Amniotic stem cell (primary cell): Measurements from ENCODE around the gene PAN2.
A peak's percentile ranks its signal among the peaks of the same experiment; 100 is the strongest.
"Not testable (repeated sequence)": the region's sequence is repeated elsewhere in the genome, so short reads cannot be mapped to it uniquely, and the experiment has no call there.

ENCODE experiments used
- DNase-seq: peaks from one replicate; lab custom pipeline; 2025; lab: John Stamatoyannopoulos, UW

PAN2 gene

GRCh38 chr12:56346675-56347074, 12.9 kb upstream of the PAN2 start:
- DNase-seq: no peak

GRCh38 chr12:56342290-56342689, 8.5 kb upstream of the PAN2 start:
- not testable (repeated sequence) for DNase-seq

GRCh38 chr12:56341616-56342015, 7.8 kb upstream of the PAN2 start:
- DNase-seq: no peak

- DNase-seq: no peak
Observed at GRCh38 chr12:56339158-56339422, 5.3 kb upstream of the PAN2 start.

GRCh38 chr12:56338308-56339157, 4.7 kb upstream of the PAN2 start, which contains the start of gene IL23A:
TSS of gene IL23A (plus strand) at chr12:56338884. CDS start at chr12:56339045, 161 bp downstream.
- no peak for DNase-seq

- DNase-seq: no peak
Observed at GRCh38 chr12:56337753-56338251, 4.0 kb upstream of the PAN2 start.

GRCh38 chr12:56336361-56337167, 2.8 kb upstream of the PAN2 start:
- DNase-seq: no peak

GRCh38 chr12:56335527-56335926, 1.7 kb upstream of the PAN2 start:
- DNase-seq: not testable (repeated sequence)

GRCh38 chr12:56334490-56334793, 642 bp upstream of the PAN2 start:
- DNase-seq: no peak

GRCh38 chr12:56333197-56333678, 562 bp downstream of the PAN2 start:
- no peak for DNase-seq

- DNase-seq: no peak
Observed at GRCh38 chr12:56332512-56333196, 1.1 kb downstream of the PAN2 start.

- DNase-seq: no peak
Observed at GRCh38 chr12:56330936-56331490, 2.8 kb downstream of the PAN2 start.

GRCh38 chr12:56326533-56326932, 7.3 kb downstream of the PAN2 start:
- no peak for DNase-seq

GRCh38 chr12:56326126-56326525, 7.7 kb downstream of the PAN2 start:
- DNase-seq: no peak

GRCh38 chr12:56324206-56324605, 9.6 kb downstream of the PAN2 start:
- no peak for DNase-seq

GRCh38 chr12:56321610-56322009, 12.2 kb downstream of the PAN2 start:
- DNase-seq: not testable (repeated sequence)

GRCh38 chr12:56321027-56321426, 12.8 kb downstream of the PAN2 start:
- DNase-seq: no peak

GRCh38 chr12:56317675-56318074, 16.1 kb downstream of the PAN2 start:
- no peak for DNase-seq

- peak; percentile 97 for DNase-seq
Observed at GRCh38 chr12:56315622-56316473, 18.0 kb downstream of the PAN2 start, which contains the start of gene CNPY2. TSS of gene CNPY2 (minus strand) at chr12:56315988. CDS start at chr12:56315217, 771 bp downstream.

- DNase-seq: no peak
Observed at GRCh38 chr12:56315249-56315621, 18.6 kb downstream of the PAN2 start.

- no peak for DNase-seq
Observed at GRCh38 chr12:56311003-56311402, 22.8 kb downstream of the PAN2 start.
